Activated CD4-positive, CD25-positive, alpha-beta regulatory T cell treated with anti-CD3 and anti-CD28 coated beads, Interleukin-2, amount 50 U/mL, for 16 hours (primary cell): ENCODE data around the gene GPC3.

Experiments
- DNase-seq: peaks from one replicate; pipeline ENCODE4 v3.0.0-alpha.2; 2020; ENCODE audit warnings: low read depth, low spot score

The GPC3 gene

GRCh38 chrX:133884430-133885394 lies 100.7 kb downstream of the GPC3 start:
- DNase-seq, result no peak

- DNase-seq, result no peak
Observed at GRCh38 chrX:133881893-133882292, 103.5 kb downstream of the GPC3 start.

- DNase-seq, result no peak
Observed at GRCh38 chrX:133881007-133881406, 104.4 kb downstream of the GPC3 start.

- DNase-seq, result no peak
Observed at GRCh38 chrX:133880032-133880443, 105.4 kb downstream of the GPC3 start.

GRCh38 chrX:133878710-133879109 lies 106.7 kb downstream of the GPC3 start:
- no peak for DNase-seq

- DNase-seq, result no peak
Observed at GRCh38 chrX:133876646-133877045, 108.7 kb downstream of the GPC3 start.

GRCh38 chrX:133869270-133869669 lies 116.1 kb downstream of the GPC3 start:
- no peak for DNase-seq

- DNase-seq, result no peak
Observed at GRCh38 chrX:133868682-133869081, 116.7 kb downstream of the GPC3 start.

GRCh38 chrX:133868250-133868649 lies 117.1 kb downstream of the GPC3 start:
- no peak for DNase-seq

GRCh38 chrX:133865761-133866471 lies 119.5 kb downstream of the GPC3 start:
- DNase-seq, result no peak

- DNase-seq, result no peak
Observed at GRCh38 chrX:133864236-133864635, 121.2 kb downstream of the GPC3 start.

- DNase-seq, result no peak
Observed at GRCh38 chrX:133859860-133860259, 125.5 kb downstream of the GPC3 start.

- DNase-seq, result no peak
Observed at GRCh38 chrX:133859336-133859735, 126.1 kb downstream of the GPC3 start.

- no peak for DNase-seq
Observed at GRCh38 chrX:133857640-133858269, 127.6 kb downstream of the GPC3 start.

GRCh38 chrX:133856819-133857218 lies 128.6 kb downstream of the GPC3 start:
- DNase-seq, result no peak

GRCh38 chrX:133854290-133854689 lies 131.1 kb downstream of the GPC3 start:
- no peak for DNase-seq

- no peak for DNase-seq
Observed at GRCh38 chrX:133852837-133853356, 132.5 kb downstream of the GPC3 start.

GRCh38 chrX:133852401-133852800 lies 133.0 kb downstream of the GPC3 start:
- DNase-seq, result no peak

- DNase-seq, result no peak
Observed at GRCh38 chrX:133850399-133850798, 135.0 kb downstream of the GPC3 start.

- DNase-seq, result no peak
Observed at GRCh38 chrX:133849676-133850075, 135.7 kb downstream of the GPC3 start.

GRCh38 chrX:133847340-133847994 lies 137.9 kb downstream of the GPC3 start:
- no peak for DNase-seq
